K562 (cell line): ENCODE results near the gene RASSF6. TPM values are rescaled to one million over a fixed set of nuclear protein-coding genes. Genes with fewer than 3 reads are reported as not detected.
"Not testable (repeated sequence)": the region's sequence is repeated elsewhere in the genome, so short reads cannot be mapped to it uniquely, and the experiment has no call there.

Experiments
- ATAC-seq: fragments of 200-7000 bp; cut with Tn5 transposase; 3 replicates; pipeline ENCODE4 v1.9.1; 2020; ENCODE audit warnings: moderate library complexity
- BruUV-seq: library from RNA; stranded (reverse); fragments of 400-500 nt; replicated peaks from 2 replicates; lab custom pipeline; 2021; lab: Mats Ljungman, UMichigan
- CTCF ChIA-PET: fragments of 300-600 bp; formaldehyde crosslinking; extraction: SDS; loops from one replicate; lab custom pipeline; 2021; ENCODE audit warnings: low intra/inter-chr PET ratio; lab: Yijun Ruan, JAX
- POLR2A ChIA-PET: fragments of 300-600, 350-650 bp; sonication (Branson Sonifier 250); formaldehyde crosslinking; extraction: SDS; loops from one replicate; lab custom pipeline; 2021; ENCODE audit warnings: antibody characterized with exemption, inconsistent platforms; lab: Yijun Ruan, JAX
- DNase-seq, 4 experiments: peaks; one replicate each; pipeline versions ENCODE4 v3.0.0 to v3.0.0-alpha.2; 2011 to 2018; ENCODE audit warnings: low spot score in 3 of 4, mixed read lengths in 3 of 4; ENCODE audit errors: extremely low read depth in 1 of 4
- FAIRE-seq: peaks from 2 replicates; lab custom pipeline; 2011; peaks lifted over from hg19 to GRCh38; lab: Jason Lieb, UNC
- H2AFZ ChIP-seq: 2 replicates; pipeline ENCODE4 v1.6.0; 2011; ENCODE audit warnings: low read depth, low read length, control low read depth, inconsistent platforms
- H3K27ac ChIP-seq: fragments of 200-600 bp; 3 replicates; pipeline ENCODE4 v1.8.0; 2011; ENCODE audit warnings: low read depth, mild to moderate bottlenecking, control low read depth, inconsistent platforms, low read length, moderate library complexity, mixed read lengths; ENCODE audit errors: extremely low read depth
- H3K27me3 ChIP-seq, 2 experiments: fragments of 300-600 bp in 1 of 2; 2 replicates in 1 of 2; 3 replicates in 1 of 2; pipeline versions ENCODE4 v1.6.0 to v1.8.0; 2011; ENCODE audit warnings: inconsistent platforms in 2 of 2, low read length in 2 of 2, mild to moderate bottlenecking in 1 of 2, mixed read lengths in 1 of 2, moderate library complexity in 1 of 2; ENCODE audit not compliant: control insufficient read depth in 2 of 2, insufficient read depth in 2 of 2
- H3K36me3 ChIP-seq: fragments of 300-600 bp; 3 replicates; pipeline ENCODE4 v1.8.0; 2011; ENCODE audit warnings: mild to moderate bottlenecking, low read length, inconsistent platforms; ENCODE audit not compliant: control insufficient read depth, insufficient read depth
- H3K4me1 ChIP-seq, 2 experiments: fragments of 200-600 bp in 1 of 2; replicated peaks in 1 of 2; 2 replicates in 1 of 2; 3 replicates in 1 of 2; pipeline versions ENCODE4 v1.5.1 to v1.8.0; 2011; ENCODE audit warnings: inconsistent platforms in 2 of 2, low read length in 2 of 2, mild to moderate bottlenecking in 1 of 2, mixed read lengths in 1 of 2, moderate library complexity in 1 of 2; ENCODE audit not compliant: control insufficient read depth in 2 of 2, insufficient read depth in 2 of 2
- H3K4me2 ChIP-seq: 2 replicates; pipeline ENCODE4 v1.6.1; 2011; ENCODE audit warnings: low read length, control low read depth, inconsistent platforms, mixed read lengths; ENCODE audit not compliant: insufficient read depth
- H3K4me3 ChIP-seq: fragments of 200-600 bp; sonication (generic), shearing (Covaris generic); 2 replicates; pipeline ENCODE4 v1.5.1; 2016; ENCODE audit warnings: control low read depth, inconsistent platforms
- H3K79me2 ChIP-seq: fragments of 200-600 bp; 3 replicates; pipeline ENCODE4 v1.8.0; 2011; ENCODE audit warnings: low read length, inconsistent platforms; ENCODE audit not compliant: control insufficient read depth, insufficient read depth
- H3K9ac ChIP-seq, 2 experiments: 2 replicates each; pipeline versions ENCODE4 v1.6.0 to v1.6.1; 2011; ENCODE audit warnings: low read depth in 2 of 2, low read length in 2 of 2, control low read depth in 1 of 2, inconsistent platforms in 1 of 2, mild to moderate bottlenecking in 1 of 2, mixed read lengths in 1 of 2; ENCODE audit not compliant: insufficient read depth in 1 of 2
- H3K9me1 ChIP-seq: one replicate; pipeline ENCODE4 v1.6.0; 2011; ENCODE audit warnings: inconsistent platforms, mild to moderate bottlenecking, low read length, moderate library complexity; ENCODE audit not compliant: control insufficient read depth, insufficient read depth
- H3K9me3 ChIP-seq: replicated peaks from 2 replicates; pipeline ENCODE4 v1.5.1; 2011; ENCODE audit warnings: low read depth, low read length, inconsistent platforms; ENCODE audit not compliant: control insufficient read depth, insufficient read depth
- H4K20me1 ChIP-seq: replicated peaks from 2 replicates; pipeline ENCODE4 v1.6.1; 2011; ENCODE audit warnings: low read length, inconsistent platforms, mixed read lengths; ENCODE audit not compliant: control insufficient read depth, insufficient read depth
- CBX8 ChIP-seq: fragments of 200-600 bp; sonication (generic); IDR thresholded peaks from 2 replicates; pipeline ENCODE4 v1.6.1; 2012; ENCODE audit warnings: borderline replicate concordance, mixed run types, low read depth, mild to moderate bottlenecking, moderate library complexity, mixed read lengths, low read length, control low read depth, inconsistent platforms; ENCODE audit not compliant: poor library complexity, severe bottlenecking; ENCODE audit errors: extremely low read depth
- SRF ChIP-seq, 2 experiments: fragments of 250-450, 450-650 bp in 1 of 2; sonication (Bioruptor Pico) in 1 of 2; sonication (generic) in 1 of 2; formaldehyde crosslinking; IDR thresholded peaks; 2 replicates each; pipeline versions ENCODE4 v1.5.0 to v1.5.1; 2020 to 2022; ENCODE audit warnings: mild to moderate bottlenecking in 1 of 2, missing genetic modification reagents in 1 of 2
- TSC22D4 ChIP-seq: fragments of 450-650 bp; IDR thresholded peaks from 2 replicates; pipeline ENCODE4 v1.6.1; 2016; ENCODE audit warnings: missing genetic modification characterization, missing biosample characterization, control low read depth
- ZNF146 ChIP-seq: IDR thresholded peaks from one replicate; pipeline ENCODE4 v1.6.1; 2018; ENCODE audit warnings: missing compliant biosample characterization; ENCODE audit not compliant: unreplicated experiment
- ZNF184 ChIP-seq: sonication (generic); formaldehyde crosslinking; IDR thresholded peaks from 2 replicates; pipeline ENCODE4 v1.5.0; 2020; ENCODE audit warnings: missing genetic modification reagents
- ZNF408 ChIP-seq: fragments of 250-450 bp; sonication (Bioruptor Pico); IDR thresholded peaks from 2 replicates; pipeline ENCODE4 v1.4.0; 2020; ENCODE audit warnings: low read depth, mild to moderate bottlenecking, moderate library complexity
- ZNF717 ChIP-seq: fragments of 250-450 bp; sonication (Bioruptor Pico); IDR thresholded peaks from 2 replicates; pipeline ENCODE4 v1.5.0; 2021
- whole genome bisulfite sequencing: fragments of 100-300 bp; shearing (Covaris generic); methylation state at CpG from one replicate; pipeline ENCODE4 v1.1.6; 2016; ENCODE audit warnings: low coverage, mixed read lengths; ENCODE audit not compliant: insufficient coverage; ENCODE audit errors: missing lambda C conversion rate; 5-methylcytosine and 5-hydroxymethylcytosine counted together
- in situ Hi-C: fragments of 300-500 bp; cut with MboI; formaldehyde crosslinking; loops from 4 replicates; pipeline ENCODE4 v1.15.0; 2018; ENCODE audit warnings: inconsistent platforms, mixed read lengths
- intact Hi-C: fragments of 100-400 bp; cut with micrococcal nuclease; formaldehyde crosslinking; loops from 2 replicates; pipeline ENCODE4 v1.14.2; 2022
- polyA plus RNA-seq, 8 experiments: library from polyadenylated mRNA; depleted of rRNA in 4 of 8; stranded (reverse) in 5 of 8; unstranded in 3 of 8; fragments of >200 nt; fragmentation: Nextera tagmentation in 2 of 8; fragmentation: Illumina TruSeq in 1 of 8; extraction: Ambion mirVana in 2 of 8; extraction: Trizol in 1 of 8; gene quantifications; 2 replicates each; pipeline versions ENCODE4 v1.2.1 to v1.2.3, GENCODE V29; 2011 to 2014; ENCODE audit warnings: inconsistent platforms in 1 of 8, missing spikeins in 1 of 8
- total RNA-seq, 7 experiments: library from RNA; depleted of rRNA in 6 of 7; stranded (reverse); fragments of >200 nt in 6 of 7; fragmentation: Illumina TruSeq in 2 of 7; extraction: Trizol in 2 of 7; gene quantifications; 2 replicates each; pipeline versions ENCODE4 v1.2.1 to v1.2.3, GENCODE V29; 2011 to 2021; ENCODE audit warnings: low replicate concordance in 1 of 7
- TF ChIP-seq, protein P1 (sequence below): fragments of 450-650 bp; IDR thresholded peaks from 2 replicates; pipeline ENCODE4 v1.6.1; 2017; ENCODE audit warnings: antibody characterized with exemption

Gene RASSF6
- total and polyA plus RNA-seq, 9 of the 15 experiments (the other 6 are each of a cell fraction or from before 2014, with no cell fraction given): under 0.01 to 0.25 (median 0.06) TPM; not detected in 1

- POLR2A ChIA-PET, BruUV-seq, H3K27ac ChIP-seq, ATAC-seq, H4K20me1 ChIP-seq, H3K79me2 ChIP-seq, H3K4me3 ChIP-seq, H2AFZ ChIP-seq, H3K27me3 ChIP-seq, H3K9me1 ChIP-seq, CTCF ChIA-PET, H3K4me1 ChIP-seq, H3K36me3 ChIP-seq, intact Hi-C loops: not testable (repeated sequence)
- 0% methylated on average over 1 of the region's 1 CpG for WGBS
- TF ChIP-seq ZNF146 (CRISPR knock-in tag): peak; percentile 83
- TF ChIP-seq, all 486 proteins: peak for 1; not testable (repeated sequence) for 485
- DNase-seq, H3K9ac ChIP-seq, H3K4me2 ChIP-seq, H3K9me3 ChIP-seq, in situ Hi-C loops, FAIRE-seq: not testable (repeated sequence)
Observed at GRCh38 chr4:73628834-73629233, 8.6 kb upstream of the RASSF6 start.

- Histone ChIP-seq H2AFZ (no peak overlapping the region), H4K20me1 (no peaks in the 10 kb centered on the region), H3K4me1 (peaks cover 5% of the 10 kb centered on the region in 2 experiments; a peak in 3 of 5 replicates), H3K4me2 (no peak overlapping the region), H3K36me3 (no peaks in the 10 kb centered on the region), H3K27me3 (no peaks in the 10 kb centered on the region), H3K9me1 (no peaks in the 10 kb centered on the region), H3K27ac (no peak overlapping the region), H3K9me3 (no peaks in the 10 kb centered on the region), H3K79me2 (no peaks in the 10 kb centered on the region), H3K9ac (no peak overlapping the region), H3K4me3 (no peak overlapping the region)
- CTCF ChIA-PET: no interaction called here
- no TSS peak for BruUV-seq
- no peak for FAIRE-seq
- no peak for DNase-seq
- 44% methylated on average over 4 of the region's 5 CpGs for WGBS
- intact Hi-C loops (no loop called here), in situ Hi-C loops (no loop called here)
- POLR2A ChIA-PET: interaction anchor here (0.8 kb wide), 1 partner anchor 8 kb away, joined by 3 read pairs; no protein-coding TSS in a partner anchor
- ATAC-seq: no peak
- TF ChIP-seq ZNF184 (CRISPR knock-in tag) (no peak), CBX8 (no peak), SRF (CRISPR knock-in tag; IDR thresholded peaks at IDR 0.05) (no peak), TSC22D4 (tag) (no peak), ZNF408 (CRISPR knock-in tag) (no peak), ZNF717 (CRISPR knock-in tag) (no peak)
- TF ChIP-seq, protein P1, sequence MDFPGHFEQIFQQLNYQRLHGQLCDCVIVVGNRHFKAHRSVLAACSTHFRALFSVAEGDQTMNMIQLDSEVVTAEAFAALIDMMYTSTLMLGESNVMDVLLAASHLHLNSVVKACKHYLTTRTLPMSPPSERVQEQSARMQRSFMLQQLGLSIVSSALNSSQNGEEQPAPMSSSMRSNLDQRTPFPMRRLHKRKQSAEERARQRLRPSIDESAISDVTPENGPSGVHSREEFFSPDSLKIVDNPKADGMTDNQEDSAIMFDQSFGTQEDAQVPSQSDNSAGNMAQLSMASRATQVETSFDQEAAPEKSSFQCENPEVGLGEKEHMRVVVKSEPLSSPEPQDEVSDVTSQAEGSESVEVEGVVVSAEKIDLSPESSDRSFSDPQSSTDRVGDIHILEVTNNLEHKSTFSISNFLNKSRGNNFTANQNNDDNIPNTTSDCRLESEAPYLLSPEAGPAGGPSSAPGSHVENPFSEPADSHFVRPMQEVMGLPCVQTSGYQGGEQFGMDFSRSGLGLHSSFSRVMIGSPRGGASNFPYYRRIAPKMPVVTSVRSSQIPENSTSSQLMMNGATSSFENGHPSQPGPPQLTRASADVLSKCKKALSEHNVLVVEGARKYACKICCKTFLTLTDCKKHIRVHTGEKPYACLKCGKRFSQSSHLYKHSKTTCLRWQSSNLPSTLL: no peak
Observed at GRCh38 chr4:73621357-73621756, 1.1 kb upstream of the RASSF6 start.
